H9 (cell line): Measurements from ENCODE around the gene CRNKL1. TPM values are rescaled to one million over a fixed set of nuclear protein-coding genes. Genes with fewer than 3 reads are reported as not detected.

ENCODE experiments used
- DNase-seq: peaks from one replicate; pipeline ENCODE4 v3.0.0-alpha.2; 2017
- H2AFZ ChIP-seq: one replicate; pipeline ENCODE4 v1.6.1; 2013; ENCODE audit warnings: mild to moderate bottlenecking, low read length, control low read depth, moderate library complexity
- H2AK5ac ChIP-seq: 2 replicates; pipeline ENCODE4 v1.6.1; 2013; ENCODE audit warnings: low read length, control low read depth, mixed read lengths; ENCODE audit not compliant: insufficient read length
- H2BK120ac ChIP-seq: one replicate; pipeline ENCODE4 v1.6.1; 2013; ENCODE audit warnings: low read depth, mild to moderate bottlenecking, low read length, control low read depth, inconsistent platforms; ENCODE audit not compliant: poor library complexity, severe bottlenecking
- H2BK12ac ChIP-seq: 2 replicates; pipeline ENCODE4 v1.6.1; 2013; ENCODE audit warnings: low read length, control low read depth, mixed read lengths, low read depth; ENCODE audit not compliant: insufficient read length
- H2BK15ac ChIP-seq: 2 replicates; pipeline ENCODE4 v1.6.1; 2013; ENCODE audit warnings: low read depth, low read length, control low read depth
- H2BK20ac ChIP-seq: one replicate; pipeline ENCODE4 v1.6.1; 2013; ENCODE audit warnings: low read depth, mild to moderate bottlenecking, low read length, control low read depth, inconsistent platforms; ENCODE audit not compliant: poor library complexity, severe bottlenecking
- H2BK5ac ChIP-seq: 2 replicates; pipeline ENCODE4 v1.6.1; 2013; ENCODE audit warnings: low read length, control low read depth, mixed read lengths; ENCODE audit not compliant: insufficient read length
- H3K14ac ChIP-seq: 2 replicates; pipeline ENCODE4 v1.6.1; 2013; ENCODE audit warnings: low read length, control low read depth; ENCODE audit not compliant: insufficient read depth
- H3K18ac ChIP-seq: 2 replicates; pipeline ENCODE4 v1.6.1; 2013; ENCODE audit warnings: low read depth, mild to moderate bottlenecking, mixed read lengths, low read length, control low read depth; ENCODE audit not compliant: insufficient read length
- H3K23ac ChIP-seq: 2 replicates; pipeline ENCODE4 v1.6.1; 2013; ENCODE audit warnings: low read length, control low read depth, mixed read lengths, low read depth; ENCODE audit not compliant: insufficient read length
- H3K23me2 ChIP-seq: 2 replicates; pipeline ENCODE4 v1.6.1; 2013; ENCODE audit warnings: low read depth, mild to moderate bottlenecking, mixed read lengths, low read length, control low read depth; ENCODE audit not compliant: insufficient read length, poor library complexity, severe bottlenecking
- H3K27ac ChIP-seq: 2 replicates; pipeline ENCODE4 v1.5.1; 2013; ENCODE audit warnings: low read length, control low read depth, mixed read lengths, low read depth; ENCODE audit not compliant: insufficient read length
- H3K27me3 ChIP-seq: 2 replicates; pipeline ENCODE4 v1.6.1; 2013; ENCODE audit warnings: low read length, control low read depth, inconsistent platforms; ENCODE audit not compliant: insufficient read depth
- H3K4ac ChIP-seq: 2 replicates; pipeline ENCODE4 v1.6.1; 2013; ENCODE audit warnings: low read depth, mild to moderate bottlenecking, control low read depth, inconsistent platforms, low read length, moderate library complexity
- H3K4me1 ChIP-seq: 2 replicates; pipeline ENCODE4 v1.6.1; 2013; ENCODE audit warnings: low read length, control low read depth, inconsistent platforms; ENCODE audit not compliant: insufficient read depth
- H3K4me2 ChIP-seq: 2 replicates; pipeline ENCODE4 v1.6.1; 2013; ENCODE audit warnings: low read length, control low read depth, mixed read lengths; ENCODE audit not compliant: insufficient read length, insufficient read depth
- H3K56ac ChIP-seq: 2 replicates; pipeline ENCODE4 v1.6.1; 2013; ENCODE audit warnings: low read depth, mild to moderate bottlenecking, mixed read lengths, low read length, control low read depth; ENCODE audit not compliant: insufficient read length
- H3K79me1 ChIP-seq: 2 replicates; pipeline ENCODE4 v1.6.1; 2013; ENCODE audit warnings: low read depth, mild to moderate bottlenecking, moderate library complexity, low read length, control low read depth, inconsistent platforms; ENCODE audit not compliant: insufficient read depth, poor library complexity, severe bottlenecking
- H3K79me2 ChIP-seq: 2 replicates; pipeline ENCODE4 v1.6.1; 2013; ENCODE audit warnings: low read length, control low read depth, inconsistent platforms; ENCODE audit not compliant: insufficient read depth
- H3K9ac ChIP-seq: 2 replicates; pipeline ENCODE4 v1.6.1; 2013; ENCODE audit warnings: low read length, control low read depth, mixed read lengths; ENCODE audit not compliant: insufficient read length; ENCODE audit errors: extremely low read depth
- H3K9me3 ChIP-seq: one replicate; pipeline ENCODE4 v1.6.1; 2013; ENCODE audit warnings: low read depth, low read length, inconsistent platforms; ENCODE audit not compliant: control insufficient read depth
- H3T11ph ChIP-seq: one replicate; pipeline ENCODE4 v1.6.1; 2013; ENCODE audit warnings: mild to moderate bottlenecking, low read length, control low read depth, inconsistent platforms
- H4K20me1 ChIP-seq: one replicate; pipeline ENCODE4 v1.6.1; 2013; ENCODE audit not compliant: control insufficient read depth, insufficient read length, insufficient read depth
- H4K5ac ChIP-seq: 2 replicates; pipeline ENCODE4 v1.6.1; 2013; ENCODE audit warnings: low read depth, mild to moderate bottlenecking, mixed read lengths, low read length, control low read depth; ENCODE audit not compliant: insufficient read length
- H4K8ac ChIP-seq: replicated peaks from 2 replicates; pipeline ENCODE4 v1.6.1; 2013; ENCODE audit warnings: low read length, control low read depth, mixed read lengths, low read depth; ENCODE audit not compliant: insufficient read length
- H4K91ac ChIP-seq: 2 replicates; pipeline ENCODE4 v1.6.1; 2013; ENCODE audit warnings: low read depth, mild to moderate bottlenecking, moderate library complexity, mixed read lengths, low read length, control low read depth; ENCODE audit not compliant: insufficient read length
- H3K27ac Mint-ChIP-seq, 3 experiments: 2 replicates in 2 of 3; 3 replicates in 1 of 3; pipeline ENCODE4 v1.8.0; 2020 to 2021; ENCODE audit warnings: mixed read lengths in 3 of 3, mild to moderate bottlenecking in 1 of 3, moderate library complexity in 1 of 3
- H3K27me3 Mint-ChIP-seq: 2 replicates; pipeline ENCODE4 v1.8.0; 2021; ENCODE audit warnings: low read depth, mild to moderate bottlenecking, moderate library complexity, mixed read lengths
- H3K36me3 Mint-ChIP-seq, 3 experiments: 2 replicates in 2 of 3; 3 replicates in 1 of 3; pipeline ENCODE4 v1.8.0; 2020 to 2021; ENCODE audit warnings: low read depth in 3 of 3, mixed read lengths in 3 of 3; ENCODE audit not compliant: insufficient read depth in 1 of 3
- H3K4me1 Mint-ChIP-seq, 2 experiments: 2 replicates each; pipeline ENCODE4 v1.8.0; 2020; ENCODE audit warnings: mixed read lengths in 2 of 2
- H3K4me3 Mint-ChIP-seq, 2 experiments: 2 replicates in 1 of 2; 3 replicates in 1 of 2; pipeline ENCODE4 v1.8.0; 2020 to 2021; ENCODE audit warnings: mild to moderate bottlenecking in 2 of 2, mixed read lengths in 2 of 2, moderate library complexity in 1 of 2
- H3K9me3 Mint-ChIP-seq, 2 experiments: 2 replicates in 1 of 2; 3 replicates in 1 of 2; pipeline ENCODE4 v1.8.0; 2020; ENCODE audit warnings: mild to moderate bottlenecking in 2 of 2, mixed read lengths in 2 of 2, moderate library complexity in 1 of 2
- CTCF ChIP-seq: fragments of 200-600 bp; sonication (generic); conservative IDR thresholded peaks from 3 replicates; pipeline ENCODE4 v1.8.0; 2021; ENCODE audit warnings: antibody characterized with exemption, mild to moderate bottlenecking
- WGBS: extraction: QIAGEN DNeasy Blood & Tissue Kit; methylation state at CpG from one replicate; pipeline ENCODE4 v1.1.7; 2013; ENCODE audit warnings: missing lambda C conversion rate, low lambda C conversion rate, mixed read lengths; ENCODE audit not compliant: insufficient read length; ENCODE audit errors: extremely low coverage; 5-methylcytosine and 5-hydroxymethylcytosine counted together
- total RNA-seq: library from RNA; stranded (reverse); gene quantifications from 2 replicates; pipeline ENCODE4 v1.2.1, GENCODE V29; 2021

The CRNKL1 gene
- total RNA-seq, 1 experiment from 2014 or later: 30.2 TPM

- peaks cover 4% of the 10 kb centered on the region; the same call in 1 of the 2 replicates for H3K4me1 ChIP-seq
- no peaks in the 10 kb centered on the region for H3K9me3 Mint-ChIP-seq
- H3K4me1 Mint-ChIP-seq: peaks cover 14 to 19% of the 10 kb centered on the region in 2 experiments
- no peak overlapping the region for H3K9ac ChIP-seq
- no peak overlapping the region for H3K56ac ChIP-seq
- no peak overlapping the region for H3K27ac Mint-ChIP-seq
- H4K8ac ChIP-seq: no peak overlapping the region
- H3K27ac ChIP-seq: no peak overlapping the region
- H2BK5ac ChIP-seq: no peak overlapping the region
- no peak for DNase-seq
- H3K79me2 ChIP-seq: no peaks in the 10 kb centered on the region
- H4K20me1 ChIP-seq: no peaks in the 10 kb centered on the region
- no peak overlapping the region for H3T11ph ChIP-seq
- no peak overlapping the region for H3K14ac ChIP-seq
- no peak overlapping the region for H2AFZ ChIP-seq
- H3K27me3 Mint-ChIP-seq: no peaks in the 10 kb centered on the region
- no peak overlapping the region for H4K91ac ChIP-seq
- no peaks in the 10 kb centered on the region for H3K79me1 ChIP-seq
- no peak overlapping the region for H2AK5ac ChIP-seq
- H2BK20ac ChIP-seq: no peak overlapping the region
- TF ChIP-seq CTCF: no peak
- no peaks in the 10 kb centered on the region for H3K36me3 Mint-ChIP-seq
- H4K5ac ChIP-seq: no peak overlapping the region
- no peak overlapping the region for H2BK120ac ChIP-seq
- no peaks in the 10 kb centered on the region for H3K9me3 ChIP-seq
- no peak overlapping the region for H3K23ac ChIP-seq
- no peak overlapping the region for H2BK12ac ChIP-seq
- H3K23me2 ChIP-seq: no peaks in the 10 kb centered on the region
- no peak overlapping the region for H3K4me3 Mint-ChIP-seq
- H3K27me3 ChIP-seq: no peaks in the 10 kb centered on the region
- no peak overlapping the region; the same call in 1 of the 2 replicates for H2BK15ac ChIP-seq
- no peak overlapping the region for H3K4me2 ChIP-seq
- no peak overlapping the region for H3K4ac ChIP-seq
- no peak overlapping the region for H3K18ac ChIP-seq
- WGBS: no CpG with 5 or more reads among the region's 2 CpGs
These were observed 60.4 kb downstream of the CRNKL1 start for GRCh38 chr20:19991854-19992253.
